Measurements from ENCODE around the gene CLSTN1. TPM values are rescaled to one million over a fixed set of nuclear protein-coding genes. Genes with fewer than 3 reads are reported as not detected.

Gene CLSTN1
- total RNA-seq, 1 experiment from 2014 or later = 100 TPM

DNA sequence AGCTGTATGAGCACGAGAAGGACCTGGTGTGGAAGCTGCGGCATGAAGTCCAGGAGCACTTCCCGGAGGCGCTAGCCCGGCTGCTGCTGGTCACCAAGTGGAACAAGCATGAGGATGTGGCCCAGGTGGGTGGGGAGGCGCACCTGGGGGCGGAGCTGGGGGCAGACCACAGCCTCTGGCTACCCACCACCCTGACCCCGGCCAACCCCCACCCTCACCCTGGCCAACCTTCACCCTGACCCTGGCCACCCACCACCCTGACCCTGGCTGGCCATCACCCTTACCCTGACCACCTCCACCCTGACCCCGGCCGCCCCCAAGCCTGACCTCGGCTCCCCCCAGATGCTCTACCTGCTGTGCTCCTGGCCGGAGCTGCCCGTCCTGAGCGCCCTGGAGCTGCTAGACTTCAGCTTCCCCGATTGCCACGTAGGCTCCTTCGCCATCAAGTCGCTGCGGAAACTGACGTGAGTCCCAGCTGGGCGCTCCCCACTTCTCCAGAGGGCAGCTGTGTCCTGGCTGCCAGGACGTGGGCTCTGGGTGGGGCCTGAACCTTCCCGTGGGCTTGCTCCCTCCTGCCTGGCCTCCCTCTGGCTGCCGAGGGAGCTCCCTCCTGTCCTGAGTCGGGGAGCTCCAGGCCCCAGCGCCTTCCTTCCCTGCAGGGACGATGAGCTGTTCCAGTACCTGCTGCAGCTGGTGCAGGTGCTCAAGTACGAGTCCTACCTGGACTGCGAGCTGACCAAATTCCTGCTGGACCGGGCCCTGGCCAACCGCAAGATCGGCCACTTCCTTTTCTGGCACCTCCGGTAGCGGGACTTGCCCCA, 102.8 kb downstream of the CLSTN1 start:
- no peak for DNase-seq
- Histone ChIP-seq H4K91ac (ENCODE audit: insufficient read length, low read depth, low read length) (no peak overlapping the region), H3K18ac (ENCODE audit: insufficient read length, low read depth, low read length) (no peak overlapping the region), H3K27ac (ENCODE audit: insufficient read length, low read depth, low read length) (no peak overlapping the region), H4K20me1 (ENCODE audit: control insufficient read depth, insufficient read depth, insufficient read length) (no peaks in the 10 kb centered on the region), H4K5ac (ENCODE audit: insufficient read length, low read depth, low read length) (no peak overlapping the region), H2BK12ac (ENCODE audit: insufficient read length, low read depth, low read length) (no peak overlapping the region), H3K23ac (ENCODE audit: insufficient read length, low read depth, low read length) (no peak overlapping the region), H3K9me3 (ENCODE audit: control insufficient read depth, low read depth, low read length) (no peaks in the 10 kb centered on the region), H3K4ac (ENCODE audit: low read depth, low read length) (no peak overlapping the region), H2AFZ (ENCODE audit: low read length) (no peak overlapping the region), H3K4me1 (ENCODE audit: insufficient read depth, low read length) (peaks cover 3% of the 10 kb centered on the region; the same call in 1 of the 2 replicates), H3T11ph (ENCODE audit: low read length) (no peak overlapping the region), H2BK5ac (ENCODE audit: insufficient read length, low read length) (no peak overlapping the region), H2AK5ac (ENCODE audit: insufficient read length, low read length) (no peak overlapping the region), H3K14ac (ENCODE audit: insufficient read depth, low read length) (no peak overlapping the region), H3K79me1 (ENCODE audit: insufficient read depth, low read depth, low read length, poor library complexity, severe bottlenecking) (no peaks in the 10 kb centered on the region), H4K8ac (replicated peaks; ENCODE audit: insufficient read length, low read depth, low read length) (no peak overlapping the region), H2BK15ac (ENCODE audit: low read depth, low read length) (no peak overlapping the region), H3K56ac (ENCODE audit: insufficient read length, low read depth, low read length) (no peak overlapping the region), H3K27me3 (ENCODE audit: insufficient read depth, low read length) (no peaks in the 10 kb centered on the region), H3K4me2 (ENCODE audit: insufficient read depth, insufficient read length, low read length) (no peak overlapping the region), H3K79me2 (ENCODE audit: insufficient read depth, low read length) (no peaks in the 10 kb centered on the region), H2BK120ac (ENCODE audit: low read depth, low read length, poor library complexity, severe bottlenecking) (no peak overlapping the region), H3K23me2 (ENCODE audit: insufficient read length, low read depth, low read length, poor library complexity, severe bottlenecking) (peaks cover 3% of the 10 kb centered on the region), H3K9ac (ENCODE audit: extremely low read depth, insufficient read length, low read length) (no peak overlapping the region), H2BK20ac (ENCODE audit: low read depth, low read length, poor library complexity, severe bottlenecking) (no peak overlapping the region)
- Mint-ChIP-seq H3K36me3 (ENCODE audit: insufficient read depth in 1 of 3, low read depth in 3 of 3) (peaks cover 18 to 35% (median 26%) of the 10 kb centered on the region in 3 experiments), H3K27me3 (ENCODE audit: low read depth) (no peaks in the 10 kb centered on the region; the same call in 1 of the 2 replicates), H3K27ac (peak overlapping the region in 1 of 3 experiments; percentile 64; a peak in 1 of 7 replicates), H3K9me3 (peaks cover 6% of the 10 kb centered on the region in 2 experiments; a peak in 4 of 5 replicates), H3K4me3 (no peak overlapping the region), H3K4me1 (peaks cover 13 to 26% of the 10 kb centered on the region in 2 experiments)
- TF ChIP-seq, protein P1, sequence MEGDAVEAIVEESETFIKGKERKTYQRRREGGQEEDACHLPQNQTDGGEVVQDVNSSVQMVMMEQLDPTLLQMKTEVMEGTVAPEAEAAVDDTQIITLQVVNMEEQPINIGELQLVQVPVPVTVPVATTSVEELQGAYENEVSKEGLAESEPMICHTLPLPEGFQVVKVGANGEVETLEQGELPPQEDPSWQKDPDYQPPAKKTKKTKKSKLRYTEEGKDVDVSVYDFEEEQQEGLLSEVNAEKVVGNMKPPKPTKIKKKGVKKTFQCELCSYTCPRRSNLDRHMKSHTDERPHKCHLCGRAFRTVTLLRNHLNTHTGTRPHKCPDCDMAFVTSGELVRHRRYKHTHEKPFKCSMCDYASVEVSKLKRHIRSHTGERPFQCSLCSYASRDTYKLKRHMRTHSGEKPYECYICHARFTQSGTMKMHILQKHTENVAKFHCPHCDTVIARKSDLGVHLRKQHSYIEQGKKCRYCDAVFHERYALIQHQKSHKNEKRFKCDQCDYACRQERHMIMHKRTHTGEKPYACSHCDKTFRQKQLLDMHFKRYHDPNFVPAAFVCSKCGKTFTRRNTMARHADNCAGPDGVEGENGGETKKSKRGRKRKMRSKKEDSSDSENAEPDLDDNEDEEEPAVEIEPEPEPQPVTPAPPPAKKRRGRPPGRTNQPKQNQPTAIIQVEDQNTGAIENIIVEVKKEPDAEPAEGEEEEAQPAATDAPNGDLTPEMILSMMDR (conservative IDR thresholded peaks at IDR 0.05) = no peak
- no CpG with 5 or more reads among the region's 34 CpGs for WGBS (ENCODE audit: extremely low coverage, insufficient read length, low lambda C conversion rate)
